Neutrophil (primary cell): ENCODE measurements around the gene DEPDC1B.

Experiments used
- H3K27ac ChIP-seq: fragments of 200-600 bp; sonication (generic); 2 replicates; pipeline ENCODE4 v1.5.1; 2016; ENCODE audit warnings: mild to moderate bottlenecking, moderate library complexity
- H3K27me3 ChIP-seq: fragments of 200-600 bp; sonication (generic); 2 replicates; pipeline ENCODE4 v1.6.0; 2016; ENCODE audit warnings: mild to moderate bottlenecking
- H3K36me3 ChIP-seq: fragments of 200-600 bp; sonication (generic); 2 replicates; pipeline ENCODE4 v1.5.1; 2017
- H3K4me1 ChIP-seq, 2 experiments: fragments of 200-600 bp in 1 of 2; sonication (generic) in 1 of 2; 1 replicate in 1 of 2; 2 replicates in 1 of 2; pipeline versions ENCODE4 v1.5.1 to v1.6.1; 2013 to 2016; ENCODE audit warnings: low read depth in 1 of 2, low read length in 1 of 2, mild to moderate bottlenecking in 1 of 2, moderate library complexity in 1 of 2; ENCODE audit not compliant: control insufficient read depth in 1 of 2, insufficient read depth in 1 of 2
- H3K4me3 ChIP-seq, 2 experiments: fragments of 200-600 bp in 1 of 2; sonication (generic) in 1 of 2; 1 replicate in 1 of 2; 2 replicates in 1 of 2; pipeline ENCODE4 v1.5.1; 2013 to 2016; ENCODE audit warnings: low read depth in 1 of 2, low read length in 1 of 2, mild to moderate bottlenecking in 1 of 2, moderate library complexity in 1 of 2
- H3K9me3 ChIP-seq: fragments of 200-600 bp; sonication (generic); 2 replicates; pipeline ENCODE4 v1.5.1; 2016
- CTCF ChIP-seq: fragments of 200-600 bp; sonication (generic); IDR thresholded peaks from 2 replicates; pipeline ENCODE4 v1.5.1; 2016; ENCODE audit warnings: antibody characterized with exemption

The DEPDC1B gene

GRCh38 chr5:60549841-60550240 is 150.1 kb downstream of the DEPDC1B start:
- H3K27me3 ChIP-seq = no peaks in the 10 kb centered on the region
- H3K36me3 ChIP-seq = no peaks in the 10 kb centered on the region

More at GRCh38 chr5:60549841-60550240, 150.1 kb downstream of the DEPDC1B start:
- H3K27ac ChIP-seq = no peak overlapping the region
- no peaks in the 10 kb centered on the region for H3K9me3 ChIP-seq
- H3K4me1 ChIP-seq = no peaks in the 10 kb centered on the region
- no peak overlapping the region for H3K4me3 ChIP-seq
- TF ChIP-seq CTCF = no peak
